Measurements from ENCODE around the gene PITPNB. TPM values are rescaled to one million over a fixed set of nuclear protein-coding genes. Genes with fewer than 3 reads are reported as not detected.
A peak's percentile ranks its signal among the peaks of the same experiment; 100 is the strongest.

Gene PITPNB
- total RNA-seq, 1 experiment from 2014 or later = 17.5 TPM

DNA sequence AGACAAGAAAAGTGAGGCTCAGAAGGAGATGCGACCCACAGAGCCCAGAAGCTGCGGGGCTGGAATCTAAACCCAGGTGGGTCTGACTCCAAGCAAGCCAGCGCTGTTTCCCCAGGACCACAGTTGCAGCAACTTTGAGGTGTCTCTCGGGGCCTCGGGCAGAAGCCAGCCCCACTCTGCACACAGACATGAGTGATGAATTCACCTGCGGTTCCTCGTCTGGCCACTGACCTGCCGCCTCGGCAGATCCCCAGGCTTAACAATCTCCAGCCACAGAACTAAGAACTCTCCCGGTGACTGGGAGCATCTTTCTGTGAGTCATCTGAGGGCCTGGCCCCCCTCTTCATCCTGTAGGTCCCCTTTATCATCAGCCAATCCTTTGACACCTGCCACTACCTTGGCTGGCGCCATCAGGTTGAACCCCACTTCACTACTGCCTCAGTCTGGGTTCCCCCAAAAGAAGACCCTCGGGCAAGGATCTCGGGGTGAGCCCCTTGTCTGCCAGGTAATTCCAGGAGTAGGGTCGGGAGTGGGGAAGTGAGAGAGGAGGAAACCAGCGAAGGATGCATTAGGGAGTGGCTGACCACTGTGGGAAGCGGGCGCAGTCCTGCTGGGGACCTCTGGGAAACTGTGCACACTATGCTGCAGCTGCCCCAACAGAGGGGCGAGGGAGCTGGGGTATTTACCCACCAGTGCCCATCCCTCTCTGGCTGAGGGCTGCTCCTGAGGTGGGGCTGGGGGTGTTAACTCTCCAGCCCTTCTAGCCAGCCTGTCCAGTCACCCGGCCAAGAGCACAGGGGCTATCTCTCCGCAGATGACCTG is 84.5 kb downstream of the PITPNB start:
- Histone ChIP-seq H3K9me3 (no peaks in the 10 kb centered on the region), H3K27me3 (no peaks in the 10 kb centered on the region), H3K36me3 (no peaks in the 10 kb centered on the region), H3K4me3 (no peak overlapping the region)
- no peak for DNase-seq

DNA sequence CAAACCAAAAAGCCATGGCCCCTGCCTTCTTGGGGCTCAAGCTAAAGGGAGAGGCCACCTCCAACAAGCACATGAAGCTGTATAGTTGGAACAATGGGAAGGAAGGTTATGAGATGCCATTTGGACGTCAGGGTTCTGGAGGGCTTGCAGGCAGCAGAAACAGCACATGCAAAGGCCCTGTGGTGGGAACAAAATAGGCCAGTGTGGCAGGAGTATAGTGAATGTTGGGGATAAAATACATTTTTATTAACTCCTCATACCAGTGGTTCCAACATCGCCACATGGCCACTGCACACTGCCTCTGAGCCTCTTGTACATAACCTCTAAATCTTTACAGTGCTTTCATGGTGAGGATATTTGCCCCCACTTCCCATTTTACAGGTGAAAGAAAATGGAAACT is 85.3 kb downstream of the PITPNB start:
- H3K9me3 ChIP-seq = no peaks in the 10 kb centered on the region
- no peaks in the 10 kb centered on the region for H3K36me3 ChIP-seq
- H3K4me3 ChIP-seq = no peak overlapping the region
- no peak for DNase-seq
- no peaks in the 10 kb centered on the region for H3K27me3 ChIP-seq

DNA sequence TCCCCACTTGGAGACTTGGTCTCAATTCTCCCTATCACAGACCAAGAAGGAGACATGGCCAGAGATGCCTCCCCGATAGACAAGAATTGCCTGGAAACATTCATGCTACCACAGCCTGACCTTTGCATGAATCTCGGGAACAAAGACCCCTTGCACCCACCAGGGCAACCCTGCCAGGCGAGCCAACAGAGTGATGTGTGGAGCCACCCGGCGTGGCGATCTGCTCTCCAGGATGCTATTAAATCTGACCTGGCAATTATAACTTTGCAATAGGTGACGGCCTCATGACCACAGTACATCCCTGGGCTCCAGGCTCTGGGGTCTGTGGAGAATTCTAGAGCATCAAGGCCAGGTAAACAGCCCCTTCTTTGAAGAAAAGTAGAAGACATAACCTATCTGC is 86.5 kb downstream of the PITPNB start:
- H3K27me3 ChIP-seq = no peaks in the 10 kb centered on the region
- DNase-seq = no peak
- H3K4me3 ChIP-seq = no peak overlapping the region
- H3K9me3 ChIP-seq = no peaks in the 10 kb centered on the region
- H3K36me3 ChIP-seq = no peaks in the 10 kb centered on the region

DNA sequence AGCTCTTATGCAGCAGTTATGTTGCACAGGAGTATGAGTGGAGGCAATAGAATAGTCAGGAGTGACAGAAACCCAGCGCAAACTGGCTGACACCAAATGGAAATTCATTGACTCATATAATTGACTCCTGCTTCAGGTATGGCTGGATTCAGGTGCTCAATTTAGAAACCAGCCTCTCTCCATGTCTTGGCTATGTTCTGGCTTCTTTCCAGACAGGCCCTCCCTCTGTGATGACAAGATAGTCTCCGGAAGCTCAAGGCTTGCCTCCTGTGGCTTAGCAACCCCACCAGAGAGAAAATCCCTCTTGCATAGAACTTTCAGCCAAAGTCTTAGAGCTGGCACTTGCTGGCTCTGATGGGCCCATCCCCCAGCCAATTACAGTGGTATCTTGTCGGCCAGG is 89.4 kb downstream of the PITPNB start:
- H3K36me3 ChIP-seq = no peaks in the 10 kb centered on the region
- H3K4me3 ChIP-seq = no peak overlapping the region
- H3K9me3 ChIP-seq = no peaks in the 10 kb centered on the region
- DNase-seq = no peak
- H3K27me3 ChIP-seq = no peaks in the 10 kb centered on the region

DNA sequence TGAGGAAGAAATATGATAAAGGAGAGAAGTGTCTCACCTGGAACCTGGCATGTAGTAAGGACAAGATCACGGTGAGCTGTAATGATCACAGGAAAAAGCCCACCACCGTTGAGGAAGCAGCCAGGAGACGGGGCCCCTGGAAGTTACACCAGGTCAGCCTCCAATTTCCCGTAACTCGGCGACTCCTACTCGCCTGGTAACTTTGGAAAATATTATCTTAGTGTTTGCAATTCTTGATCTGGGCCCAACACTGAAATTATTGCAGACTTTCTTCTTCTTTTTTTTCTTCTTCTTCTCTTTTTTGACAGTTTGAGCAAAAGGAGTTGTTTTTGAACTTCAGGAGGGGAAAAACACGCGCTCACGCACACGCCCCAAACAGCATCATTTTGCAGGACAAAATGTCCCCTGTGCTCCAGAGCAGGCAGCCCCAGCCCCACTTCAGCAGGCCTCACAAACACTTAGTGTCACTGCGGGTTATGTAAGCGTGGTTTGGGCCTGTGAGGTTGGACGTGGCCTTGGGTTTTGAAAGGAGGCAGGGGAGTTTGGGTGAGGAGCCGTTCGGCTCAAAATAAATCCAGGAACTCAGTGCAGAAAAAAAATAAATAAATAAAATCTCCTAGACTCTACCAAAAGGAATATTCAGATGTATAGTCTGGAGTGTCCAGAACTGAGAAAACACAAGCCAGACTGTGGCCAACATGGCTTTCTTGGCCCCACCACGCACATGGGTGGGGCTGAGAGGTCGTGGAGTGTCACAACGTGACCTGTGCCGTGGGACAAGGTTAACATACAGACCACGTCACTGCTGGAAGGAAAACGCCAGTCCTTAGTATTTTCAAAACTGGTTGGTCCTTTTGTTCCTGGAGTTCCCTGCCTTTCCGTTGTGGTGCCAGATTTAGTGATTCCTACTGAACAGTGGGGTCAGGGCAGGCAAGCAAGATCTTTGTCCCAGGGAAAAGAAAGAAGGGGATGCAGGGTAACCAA is 91.2 kb downstream of the PITPNB start:
- Histone ChIP-seq H3K9me3 (no peaks in the 10 kb centered on the region), H3K4me3 (no peak overlapping the region), H3K36me3 (no peaks in the 10 kb centered on the region), H3K27me3 (no peaks in the 10 kb centered on the region)
- DNase-seq = no peak

DNA sequence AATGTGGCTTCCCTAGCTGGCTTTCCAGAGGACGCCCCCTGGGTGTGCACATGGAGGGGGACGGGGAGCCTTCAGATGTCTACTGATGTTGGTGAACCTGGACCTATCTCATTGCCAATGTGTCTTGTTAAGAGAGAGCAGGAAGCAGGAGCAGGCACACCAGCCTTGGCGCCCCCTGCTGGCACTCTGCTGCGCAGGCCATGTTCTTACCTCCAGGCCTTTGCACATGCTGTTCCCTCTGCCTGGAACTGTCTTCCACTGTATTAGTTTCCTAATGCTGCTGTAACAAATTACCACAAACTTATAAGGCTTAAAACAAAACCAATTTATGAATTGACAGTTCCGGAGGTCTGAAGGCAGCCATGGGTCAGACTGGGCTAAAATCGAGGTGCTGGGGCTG is 93.9 kb downstream of the PITPNB start:
- H3K9me3 ChIP-seq = no peaks in the 10 kb centered on the region
- no peak overlapping the region for H3K4me3 ChIP-seq
- no peaks in the 10 kb centered on the region for H3K36me3 ChIP-seq
- H3K27me3 ChIP-seq = no peaks in the 10 kb centered on the region
- no peak for DNase-seq

DNA sequence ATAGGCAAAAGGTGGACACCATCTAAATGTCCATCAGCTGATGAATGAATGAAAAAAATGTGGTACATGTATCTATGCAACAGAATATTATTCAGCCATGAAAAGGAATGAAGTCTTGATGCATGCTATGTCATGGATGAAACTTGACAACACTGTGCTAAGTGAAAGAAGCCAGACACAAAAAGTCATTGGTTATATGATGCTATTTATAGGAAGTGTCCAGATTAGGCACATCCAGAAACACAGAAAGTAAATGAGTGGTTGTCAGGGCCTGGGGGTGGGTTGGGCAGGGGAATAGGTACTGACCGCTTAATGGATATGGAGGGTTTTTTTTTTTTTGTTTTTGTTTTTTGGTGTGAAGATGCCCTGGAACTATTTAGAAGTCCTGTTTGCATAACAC is 95.8 kb downstream of the PITPNB start:
- Histone ChIP-seq H3K9me3 (no peaks in the 10 kb centered on the region), H3K27me3 (no peaks in the 10 kb centered on the region), H3K4me3 (no peak overlapping the region), H3K36me3 (no peaks in the 10 kb centered on the region)
- no peak for DNase-seq

DNA sequence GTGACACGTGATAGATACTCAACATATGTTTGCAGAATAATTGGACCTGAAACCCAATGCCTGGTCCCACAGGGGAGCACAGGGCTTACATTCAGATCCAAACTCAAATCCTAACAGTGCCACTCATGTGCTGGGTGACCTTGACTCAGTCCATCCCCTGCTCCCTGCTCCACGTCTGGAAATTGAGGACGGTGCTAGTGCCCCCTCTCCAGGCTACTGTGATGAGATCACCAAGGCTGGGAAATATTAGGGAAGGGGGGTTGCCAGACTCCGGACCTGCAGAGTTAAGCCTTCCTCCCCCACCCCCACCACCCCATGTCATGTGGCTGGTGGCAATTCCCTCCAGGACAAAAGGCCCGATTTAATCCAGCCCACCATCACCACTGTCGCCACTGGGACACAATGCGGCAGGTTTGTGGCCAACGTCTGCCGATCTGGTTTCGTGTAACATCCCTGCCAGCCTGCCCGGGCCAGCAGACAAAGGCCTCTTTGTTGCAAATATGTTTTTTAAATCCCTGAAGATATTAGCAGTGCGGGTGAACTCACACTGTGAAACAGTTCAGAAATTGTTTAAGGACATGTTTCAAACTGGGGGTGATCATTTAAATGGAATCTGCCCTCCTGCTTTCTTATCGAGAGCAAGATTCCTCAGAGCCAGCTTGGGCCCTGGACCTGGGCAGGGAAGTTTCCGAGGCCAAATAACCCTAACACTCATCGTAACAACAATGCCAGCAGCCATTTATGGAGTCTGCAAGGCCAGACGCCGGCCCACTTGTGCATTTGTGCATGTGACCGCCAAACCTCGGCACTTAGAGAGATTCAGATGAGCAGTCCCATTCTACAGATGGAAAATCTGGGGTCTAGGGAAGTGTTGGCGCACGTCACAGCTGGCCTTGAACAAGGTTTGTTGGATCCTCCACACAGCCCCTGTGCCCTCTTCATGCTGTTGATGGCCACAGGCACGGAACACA is 97.9 kb downstream of the PITPNB start:
- Histone ChIP-seq H3K4me3 (no peak overlapping the region), H3K36me3 (no peaks in the 10 kb centered on the region), H3K9me3 (no peaks in the 10 kb centered on the region), H3K27me3 (no peaks in the 10 kb centered on the region)
- DNase-seq = no peak

DNA sequence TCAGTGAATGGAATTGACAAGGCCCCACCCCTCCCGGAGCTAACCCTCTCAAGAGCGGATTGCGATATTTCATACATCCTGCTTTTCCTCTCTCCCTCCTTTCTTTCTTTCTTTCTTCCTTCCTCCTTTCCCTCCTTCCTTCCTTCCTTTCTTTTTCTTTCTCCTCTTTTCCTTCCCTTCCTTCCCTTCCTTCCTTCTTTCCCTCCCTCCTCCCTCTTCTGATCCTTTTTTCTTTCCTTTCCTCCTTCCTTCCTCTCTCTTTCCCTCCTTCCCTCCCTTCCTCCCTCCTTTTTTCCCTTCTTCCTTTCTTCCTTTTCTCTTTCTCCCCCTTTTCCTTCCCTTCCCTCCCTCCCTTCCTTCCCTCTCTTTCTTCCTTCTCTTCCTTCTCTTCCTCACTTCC is 102.5 kb downstream of the PITPNB start:
- Histone ChIP-seq H3K36me3 (no peaks in the 10 kb centered on the region), H3K9me3 (no peaks in the 10 kb centered on the region), H3K27me3 (no peaks in the 10 kb centered on the region), H3K4me3 (no peak overlapping the region)
- no peak for DNase-seq

DNA sequence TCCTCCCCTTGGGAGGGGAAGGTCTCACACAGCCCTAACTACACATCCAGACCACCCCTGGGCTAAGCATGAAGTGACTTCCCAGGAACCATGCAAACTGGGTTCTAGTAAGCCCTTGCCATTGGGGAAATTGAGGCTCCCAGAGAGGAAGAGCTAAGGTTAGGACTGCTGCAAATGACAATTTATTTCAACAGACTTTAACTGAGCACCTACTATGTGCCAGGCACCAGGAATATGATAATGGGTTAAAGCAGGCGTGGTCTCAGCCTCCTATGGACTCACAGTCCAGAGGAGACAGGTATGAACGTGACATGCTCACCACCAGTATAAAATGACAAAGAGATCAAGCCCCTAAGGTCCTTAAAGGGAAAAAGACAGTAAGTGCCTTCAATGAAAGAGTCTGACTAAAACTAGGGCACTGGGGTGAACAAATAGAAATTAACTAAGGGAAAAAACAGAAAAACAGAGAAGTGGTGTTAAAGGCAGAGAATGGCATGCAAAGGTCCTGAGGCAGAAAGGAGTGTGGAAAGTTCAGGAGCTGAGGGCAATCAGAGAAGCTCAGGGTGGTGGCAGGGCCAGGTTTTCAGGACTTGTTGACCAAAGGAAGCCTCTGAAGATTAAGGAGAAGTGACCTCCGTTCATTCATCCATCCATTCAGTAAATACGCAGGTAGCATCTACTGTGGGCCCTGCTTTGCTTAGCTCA is 103.1 kb downstream of the PITPNB start:
- no peak overlapping the region for H3K4me3 ChIP-seq
- H3K36me3 ChIP-seq = no peaks in the 10 kb centered on the region
- no peak for DNase-seq
- no peaks in the 10 kb centered on the region for H3K9me3 ChIP-seq
- H3K27me3 ChIP-seq = no peaks in the 10 kb centered on the region

DNA sequence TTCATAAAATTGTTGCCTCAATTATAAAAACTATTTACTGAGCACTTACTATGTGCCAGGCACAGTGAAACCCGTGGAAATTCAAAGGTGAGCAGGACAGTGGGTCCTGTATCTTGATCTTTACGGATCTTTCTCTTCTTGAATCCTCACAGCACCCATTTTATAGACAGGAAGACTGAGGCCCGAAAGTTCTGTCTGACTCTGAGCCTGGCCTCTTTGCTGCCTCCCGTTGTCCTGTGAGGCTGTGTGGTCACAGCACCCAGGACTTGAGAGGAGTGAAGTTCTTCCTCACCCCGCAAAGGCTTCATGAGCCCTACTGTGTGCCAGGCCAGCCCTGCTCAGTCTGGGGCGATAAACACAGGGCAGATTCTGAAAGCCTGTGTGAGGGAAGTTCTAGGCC is 104.1 kb downstream of the PITPNB start:
- no peaks in the 10 kb centered on the region for H3K9me3 ChIP-seq
- no peak for DNase-seq
- H3K4me3 ChIP-seq = no peak overlapping the region
- no peaks in the 10 kb centered on the region for H3K27me3 ChIP-seq
- H3K36me3 ChIP-seq = no peaks in the 10 kb centered on the region

DNA sequence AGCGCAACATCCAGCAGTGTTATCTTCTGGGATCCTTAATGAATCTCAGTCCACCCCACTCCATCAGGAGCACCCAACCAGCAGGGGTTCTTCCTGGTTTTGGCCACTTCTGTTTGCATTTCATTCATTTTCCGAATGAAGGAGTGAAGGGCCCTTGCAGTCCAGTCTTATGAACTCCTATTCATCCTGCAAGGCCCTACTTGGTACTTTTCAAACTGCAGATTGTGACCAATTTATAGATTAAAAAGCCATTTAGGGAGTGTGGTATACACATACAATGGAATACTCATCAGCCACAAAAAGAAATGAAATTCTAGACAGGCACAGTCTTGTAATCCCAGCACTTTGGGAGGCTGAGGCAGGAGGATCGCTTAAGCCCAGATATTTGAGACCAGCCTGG is 107.3 kb downstream of the PITPNB start:
- no peaks in the 10 kb centered on the region for H3K27me3 ChIP-seq
- no peaks in the 10 kb centered on the region for H3K9me3 ChIP-seq
- H3K4me3 ChIP-seq = no peak overlapping the region
- DNase-seq = no peak
- H3K36me3 ChIP-seq = no peaks in the 10 kb centered on the region

DNA sequence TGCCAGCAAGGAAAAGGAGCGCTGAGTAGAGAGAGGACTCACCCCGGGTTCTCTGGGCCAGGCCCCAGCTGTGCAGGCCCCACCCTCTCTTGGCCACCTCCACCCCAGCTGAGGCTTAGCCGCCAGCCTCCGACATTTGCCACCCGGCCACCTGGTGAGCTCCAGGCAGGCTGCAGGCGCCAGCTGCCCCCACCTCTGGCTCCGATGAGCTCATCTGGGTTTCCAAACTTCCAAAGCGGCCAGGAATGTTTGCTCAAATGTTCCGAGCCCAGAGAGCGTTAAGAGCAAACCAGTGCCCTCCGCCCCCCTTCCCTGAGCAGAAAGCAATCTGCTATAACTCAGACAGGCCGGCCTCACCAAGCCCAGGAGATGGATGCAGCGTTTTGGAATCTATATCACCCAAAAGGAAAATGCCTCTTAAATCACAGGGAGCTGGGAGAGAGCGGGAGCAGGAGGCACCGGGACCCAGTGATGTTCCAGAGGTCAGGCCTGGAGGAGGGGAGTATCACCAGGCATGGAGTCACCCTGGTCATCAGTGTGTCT is 108.4 kb downstream of the PITPNB start:
- Histone ChIP-seq H3K4me3 (no peak overlapping the region), H3K27me3 (no peaks in the 10 kb centered on the region), H3K36me3 (no peaks in the 10 kb centered on the region), H3K9me3 (no peaks in the 10 kb centered on the region)
- peak; percentile 93 for DNase-seq

DNA sequence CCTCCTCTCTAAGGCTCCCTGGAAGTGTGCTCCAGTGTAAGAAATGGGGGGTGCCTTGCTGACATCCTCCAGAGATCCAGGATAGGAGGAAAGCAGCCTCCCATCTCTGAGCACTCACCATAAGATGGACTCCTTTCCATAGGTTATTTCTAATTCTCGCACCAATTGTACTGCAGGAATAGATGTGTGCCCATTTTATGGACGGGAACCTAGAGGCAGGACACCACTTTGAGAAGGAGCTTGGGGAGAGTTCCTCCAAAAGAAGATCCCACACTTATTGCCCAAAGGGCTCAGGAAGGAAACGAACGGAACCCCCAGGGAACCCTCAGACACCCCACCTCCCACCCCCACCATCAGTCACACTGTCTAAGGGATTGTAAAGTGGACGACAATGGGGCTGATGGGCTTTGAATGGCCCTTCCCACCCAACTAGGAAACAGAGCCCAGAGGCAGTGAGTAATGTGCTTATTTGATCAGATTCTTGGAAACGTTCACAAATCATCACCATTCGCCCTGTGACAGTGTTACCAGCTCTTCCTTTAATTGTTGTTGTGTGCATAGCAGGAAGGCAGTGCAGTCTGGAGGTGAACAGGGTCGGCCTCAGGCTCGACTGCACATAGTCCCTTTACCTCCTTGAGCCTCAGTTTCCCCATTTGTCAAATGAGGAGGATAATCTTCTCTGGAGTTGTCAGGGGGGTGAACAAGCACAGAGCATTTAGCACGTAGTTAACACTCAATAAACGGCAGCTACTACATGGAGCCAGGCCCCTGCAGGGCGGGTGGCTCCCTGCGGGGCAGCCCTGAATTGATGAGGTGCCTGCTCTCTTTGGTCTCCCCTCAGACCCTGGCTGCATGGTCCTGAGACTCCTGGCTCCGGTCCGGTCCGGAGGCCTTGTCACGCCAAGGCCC is 109.1 kb downstream of the PITPNB start:
- no peaks in the 10 kb centered on the region for H3K27me3 ChIP-seq
- DNase-seq = peak; percentile 52
- no peaks in the 10 kb centered on the region for H3K36me3 ChIP-seq
- H3K9me3 ChIP-seq = no peaks in the 10 kb centered on the region
- H3K4me3 ChIP-seq = no peak overlapping the region

DNA sequence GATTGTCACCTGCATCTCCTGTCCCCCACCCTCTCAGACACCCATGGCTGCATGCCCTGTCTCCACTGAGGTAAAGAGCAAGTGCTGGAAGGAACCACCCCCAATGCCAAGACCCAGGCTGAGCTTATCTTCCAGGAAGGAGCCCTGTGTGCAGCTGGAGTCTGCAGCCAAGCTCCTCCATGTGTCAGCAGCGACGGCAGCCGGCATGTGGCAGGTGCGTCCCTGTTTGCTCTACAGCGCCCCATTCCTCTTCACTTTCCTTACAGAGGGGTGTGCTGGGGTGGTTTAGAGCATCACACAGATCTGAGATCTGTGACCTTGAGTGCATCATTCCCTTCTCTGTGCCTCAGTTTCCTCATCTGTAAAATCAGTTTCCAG is 109.8 kb downstream of the PITPNB start:
- Histone ChIP-seq H3K27me3 (no peaks in the 10 kb centered on the region), H3K4me3 (no peak overlapping the region), H3K9me3 (no peaks in the 10 kb centered on the region), H3K36me3 (no peaks in the 10 kb centered on the region)
- no peak for DNase-seq

Measured in MG63 (cell line).